Measurements from ENCODE around the gene TTC21A.

TTC21A gene

DNA sequence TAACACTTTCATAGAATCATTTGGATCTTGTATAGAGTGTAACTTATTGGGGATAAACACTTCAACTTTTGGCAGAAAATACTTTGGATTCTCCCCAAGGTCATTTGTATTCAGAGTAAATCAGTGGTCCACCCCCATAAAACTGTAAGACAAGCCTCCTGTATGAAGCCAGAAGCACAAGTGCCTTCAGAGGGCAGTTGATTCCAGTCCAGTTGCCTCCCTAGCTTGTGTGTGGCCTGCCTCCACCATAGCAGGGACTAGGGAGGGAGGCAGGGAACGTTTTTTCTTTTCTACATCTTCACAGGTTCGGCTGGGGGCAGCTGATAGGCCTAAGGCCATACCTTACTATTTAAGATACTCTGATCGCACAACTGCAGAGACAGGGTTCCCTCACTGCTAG lies 11.7 kb upstream of the TTC21A start:
- Histone ChIP-seq H3K27me3 (replicated peaks; ENCODE audit: control insufficient read depth, insufficient read depth, low read length) (no peaks in the 10 kb centered on the region), H3K4me3 (replicated peaks; ENCODE audit: low read depth, low read length) (no peak overlapping the region), H3K36me3 (ENCODE audit: control insufficient read depth, insufficient read depth, low read length) (peaks cover 35% of the 10 kb centered on the region)
- TF ChIP-seq, protein P1, sequence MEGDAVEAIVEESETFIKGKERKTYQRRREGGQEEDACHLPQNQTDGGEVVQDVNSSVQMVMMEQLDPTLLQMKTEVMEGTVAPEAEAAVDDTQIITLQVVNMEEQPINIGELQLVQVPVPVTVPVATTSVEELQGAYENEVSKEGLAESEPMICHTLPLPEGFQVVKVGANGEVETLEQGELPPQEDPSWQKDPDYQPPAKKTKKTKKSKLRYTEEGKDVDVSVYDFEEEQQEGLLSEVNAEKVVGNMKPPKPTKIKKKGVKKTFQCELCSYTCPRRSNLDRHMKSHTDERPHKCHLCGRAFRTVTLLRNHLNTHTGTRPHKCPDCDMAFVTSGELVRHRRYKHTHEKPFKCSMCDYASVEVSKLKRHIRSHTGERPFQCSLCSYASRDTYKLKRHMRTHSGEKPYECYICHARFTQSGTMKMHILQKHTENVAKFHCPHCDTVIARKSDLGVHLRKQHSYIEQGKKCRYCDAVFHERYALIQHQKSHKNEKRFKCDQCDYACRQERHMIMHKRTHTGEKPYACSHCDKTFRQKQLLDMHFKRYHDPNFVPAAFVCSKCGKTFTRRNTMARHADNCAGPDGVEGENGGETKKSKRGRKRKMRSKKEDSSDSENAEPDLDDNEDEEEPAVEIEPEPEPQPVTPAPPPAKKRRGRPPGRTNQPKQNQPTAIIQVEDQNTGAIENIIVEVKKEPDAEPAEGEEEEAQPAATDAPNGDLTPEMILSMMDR (IDR thresholded peaks at IDR 0.05; ENCODE audit: insufficient read depth, low read length, poor library complexity, severe bottlenecking): no peak
- no peak for DNase-seq (ENCODE audit: extremely low read depth, insufficient read length)

DNA sequence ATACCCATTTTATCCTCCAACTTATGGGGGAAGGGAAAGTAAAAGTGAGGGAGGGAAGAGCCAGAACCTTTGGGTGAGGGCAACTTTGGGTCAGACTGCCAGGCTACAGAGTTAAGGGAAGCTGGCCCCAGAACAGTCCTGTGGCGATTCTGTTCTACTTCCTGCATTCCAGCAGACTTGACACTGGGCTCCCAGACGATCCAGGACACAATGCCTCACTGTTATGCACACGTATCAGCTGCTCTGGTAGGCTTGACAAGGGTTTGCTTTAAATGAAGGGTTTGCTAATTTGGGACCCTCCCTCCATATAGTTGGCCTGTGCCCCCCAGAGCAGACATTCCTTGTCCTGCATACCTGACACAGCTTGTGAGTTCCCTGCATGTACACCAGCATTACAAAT lies 10.7 kb upstream of the TTC21A start:
- TF ChIP-seq, protein P1 (IDR thresholded peaks at IDR 0.05; ENCODE audit: insufficient read depth, low read length, poor library complexity, severe bottlenecking): no peak
- Histone ChIP-seq H3K4me3 (replicated peaks; ENCODE audit: low read depth, low read length) (no peak overlapping the region), H3K27me3 (replicated peaks; ENCODE audit: control insufficient read depth, insufficient read depth, low read length) (no peaks in the 10 kb centered on the region), H3K36me3 (ENCODE audit: control insufficient read depth, insufficient read depth, low read length) (peaks cover 35% of the 10 kb centered on the region)
- no peak for DNase-seq (ENCODE audit: extremely low read depth, insufficient read length)

DNA sequence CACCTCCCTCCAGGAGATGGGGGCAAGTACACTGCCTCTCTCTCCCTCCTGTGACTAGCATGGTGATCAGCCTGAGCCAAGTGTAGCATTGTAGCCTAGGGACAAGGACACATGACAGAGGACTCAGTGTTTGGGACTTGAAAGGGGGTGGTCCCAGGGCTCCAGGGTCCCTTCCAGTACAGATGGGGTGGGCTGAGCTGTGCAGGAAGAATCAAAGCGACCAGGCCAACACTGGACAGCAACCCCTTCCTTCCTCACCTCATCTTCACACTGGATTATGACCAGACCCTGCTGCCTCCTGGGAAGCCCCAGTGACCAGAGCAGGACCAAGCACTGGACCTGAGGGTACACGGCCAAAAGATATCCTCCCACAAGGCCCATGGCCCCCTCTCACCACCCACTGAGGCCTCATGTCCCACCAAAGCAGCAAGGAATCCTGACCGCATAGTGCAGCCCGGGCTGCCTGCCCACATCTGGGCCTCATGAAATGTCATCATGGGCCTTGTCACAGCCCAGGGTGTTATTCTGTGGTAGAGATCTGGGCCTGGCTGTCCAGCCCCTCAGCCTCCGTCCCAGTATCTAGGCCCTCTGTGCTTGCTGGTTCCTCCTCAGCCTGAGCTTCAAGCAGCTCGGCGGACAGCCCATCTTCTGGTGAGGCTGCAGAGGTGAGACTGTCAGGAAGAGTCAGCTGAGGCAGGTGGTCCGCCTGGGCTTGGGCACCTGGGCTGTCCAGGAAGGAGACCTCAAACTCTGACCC lies 9.6 kb upstream of the TTC21A start:
- no peaks in the 10 kb centered on the region for H3K27me3 ChIP-seq (replicated peaks; ENCODE audit: control insufficient read depth, insufficient read depth, low read length)
- TF ChIP-seq, protein P1 (IDR thresholded peaks at IDR 0.05; ENCODE audit: insufficient read depth, low read length, poor library complexity, severe bottlenecking): no peak
- H3K4me3 ChIP-seq (replicated peaks; ENCODE audit: low read depth, low read length): no peak overlapping the region
- no peak for DNase-seq (ENCODE audit: extremely low read depth, insufficient read length)
- peaks cover 34% of the 10 kb centered on the region for H3K36me3 ChIP-seq (ENCODE audit: control insufficient read depth, insufficient read depth, low read length)

DNA sequence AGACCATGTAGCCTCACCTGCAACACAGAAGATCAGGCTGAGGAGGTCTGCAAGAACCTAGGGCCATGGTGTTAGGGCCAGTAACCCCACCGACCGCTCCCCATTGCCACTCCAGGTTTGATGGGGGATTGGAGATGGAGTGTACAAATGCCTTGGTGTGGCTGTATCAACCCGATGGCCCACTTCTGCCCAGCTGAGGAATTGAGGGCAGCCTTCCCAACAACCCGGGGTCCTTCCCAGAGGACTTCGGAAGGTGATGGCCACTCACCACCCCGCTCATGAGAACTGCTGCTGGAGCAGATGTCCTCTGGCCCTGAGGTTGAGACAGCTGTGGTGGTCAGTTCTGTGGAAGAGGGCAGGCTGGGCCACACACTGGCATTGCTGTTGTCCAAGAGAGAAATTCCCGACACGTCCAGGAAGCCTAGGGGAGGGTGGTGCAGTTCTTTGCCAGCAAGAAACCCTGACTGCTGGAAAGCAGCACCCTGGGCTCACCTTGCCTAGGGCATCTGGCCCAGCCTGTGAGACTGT lies 8.9 kb upstream of the TTC21A start:
- Histone ChIP-seq H3K27me3 (replicated peaks; ENCODE audit: control insufficient read depth, insufficient read depth, low read length) (no peaks in the 10 kb centered on the region), H3K4me3 (replicated peaks; ENCODE audit: low read depth, low read length) (no peak overlapping the region), H3K36me3 (ENCODE audit: control insufficient read depth, insufficient read depth, low read length) (peaks cover 32% of the 10 kb centered on the region)
- DNase-seq (ENCODE audit: extremely low read depth, insufficient read length): no peak
- TF ChIP-seq, protein P1 (IDR thresholded peaks at IDR 0.05; ENCODE audit: insufficient read depth, low read length, poor library complexity, severe bottlenecking): no peak

DNA sequence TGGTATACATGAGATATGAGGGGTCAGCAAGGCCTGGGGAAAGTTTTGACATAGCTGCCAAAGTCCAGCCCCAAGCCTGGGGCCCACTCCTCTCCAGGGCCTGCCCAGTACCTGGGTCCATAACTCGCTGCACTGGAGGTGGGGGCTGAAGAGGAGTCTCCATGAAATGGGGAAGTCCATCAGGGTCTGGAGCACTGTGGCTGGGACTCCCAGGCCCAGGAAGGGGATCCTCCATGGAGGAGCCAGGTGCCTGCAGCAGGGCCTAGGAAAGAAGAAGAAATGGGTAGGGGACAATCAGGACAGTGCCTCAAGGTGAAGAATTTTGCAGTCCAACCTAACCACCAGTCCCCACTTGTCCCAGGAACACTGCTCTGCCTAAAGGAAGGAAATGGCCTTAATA lies 8.2 kb upstream of the TTC21A start:
- Histone ChIP-seq H3K27me3 (replicated peaks; ENCODE audit: control insufficient read depth, insufficient read depth, low read length) (no peaks in the 10 kb centered on the region), H3K36me3 (ENCODE audit: control insufficient read depth, insufficient read depth, low read length) (peaks cover 29% of the 10 kb centered on the region), H3K4me3 (replicated peaks; ENCODE audit: low read depth, low read length) (no peak overlapping the region)
- TF ChIP-seq, protein P1 (IDR thresholded peaks at IDR 0.05; ENCODE audit: insufficient read depth, low read length, poor library complexity, severe bottlenecking): no peak
- no peak for DNase-seq (ENCODE audit: extremely low read depth, insufficient read length)
